ENCODE data around the gene CRIP1.

Gene CRIP1

DNA sequence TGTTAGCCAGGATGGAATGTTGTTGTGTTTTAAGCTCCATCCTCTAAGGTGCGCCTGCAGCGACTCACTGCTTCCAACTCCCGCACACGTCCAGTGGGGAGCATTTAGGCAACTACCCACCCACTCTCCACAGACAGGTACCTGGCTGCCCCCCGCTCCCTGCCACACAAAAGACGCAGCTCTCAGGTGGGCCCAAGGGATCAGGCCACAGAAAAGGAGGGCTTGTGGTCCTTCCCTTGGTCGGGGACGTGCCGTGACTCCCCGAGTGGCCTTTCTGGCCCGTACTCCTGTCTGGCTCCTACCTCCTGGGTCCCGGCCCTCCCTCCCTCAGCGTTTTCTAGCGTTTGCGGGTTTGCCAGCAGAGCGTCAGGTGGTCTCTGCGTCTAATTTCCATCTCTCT lies 20.6 kb downstream of the CRIP1 start:
- H3K4me3 ChIP-seq (ENCODE audit: low read length, poor library complexity, severe bottlenecking), result no peak overlapping the region
- H2AFZ ChIP-seq (ENCODE audit: low read length), result no peak overlapping the region
- no peaks in the 10 kb centered on the region for H3K27me3 ChIP-seq (ENCODE audit: insufficient read depth, low read length, poor library complexity, severe bottlenecking)
- no peaks in the 10 kb centered on the region for H3K9me3 ChIP-seq (ENCODE audit: insufficient read depth, low read depth, low read length)
- H3F3A ChIP-seq (ENCODE audit: low read depth), result no peaks in the 10 kb centered on the region
- no peak overlapping the region for H3K9ac ChIP-seq (ENCODE audit: low read depth, low read length, poor library complexity, severe bottlenecking)
- H3K36me3 ChIP-seq (ENCODE audit: insufficient read depth, low read length), result no peaks in the 10 kb centered on the region
- TF ChIP-seq, protein P1, sequence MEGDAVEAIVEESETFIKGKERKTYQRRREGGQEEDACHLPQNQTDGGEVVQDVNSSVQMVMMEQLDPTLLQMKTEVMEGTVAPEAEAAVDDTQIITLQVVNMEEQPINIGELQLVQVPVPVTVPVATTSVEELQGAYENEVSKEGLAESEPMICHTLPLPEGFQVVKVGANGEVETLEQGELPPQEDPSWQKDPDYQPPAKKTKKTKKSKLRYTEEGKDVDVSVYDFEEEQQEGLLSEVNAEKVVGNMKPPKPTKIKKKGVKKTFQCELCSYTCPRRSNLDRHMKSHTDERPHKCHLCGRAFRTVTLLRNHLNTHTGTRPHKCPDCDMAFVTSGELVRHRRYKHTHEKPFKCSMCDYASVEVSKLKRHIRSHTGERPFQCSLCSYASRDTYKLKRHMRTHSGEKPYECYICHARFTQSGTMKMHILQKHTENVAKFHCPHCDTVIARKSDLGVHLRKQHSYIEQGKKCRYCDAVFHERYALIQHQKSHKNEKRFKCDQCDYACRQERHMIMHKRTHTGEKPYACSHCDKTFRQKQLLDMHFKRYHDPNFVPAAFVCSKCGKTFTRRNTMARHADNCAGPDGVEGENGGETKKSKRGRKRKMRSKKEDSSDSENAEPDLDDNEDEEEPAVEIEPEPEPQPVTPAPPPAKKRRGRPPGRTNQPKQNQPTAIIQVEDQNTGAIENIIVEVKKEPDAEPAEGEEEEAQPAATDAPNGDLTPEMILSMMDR (conservative IDR thresholded peaks at IDR 0.05; ENCODE audit: low read length), result no peak
- TF ChIP-seq EZH2phosphoT487 (IDR thresholded peaks at IDR 0.05; ENCODE audit: borderline replicate concordance), result no peak
- peaks cover 10% of the 10 kb centered on the region for H3K4me1 ChIP-seq (ENCODE audit: insufficient read depth, low read length, poor library complexity, severe bottlenecking)
- no peaks in the 10 kb centered on the region for H3K79me2 ChIP-seq (ENCODE audit: insufficient read depth, low read length)
- H3K9me2 ChIP-seq (replicated peaks; ENCODE audit: low read depth, low read length), result no peaks in the 10 kb centered on the region
- H3K4me2 ChIP-seq (ENCODE audit: low read depth, low read length, poor library complexity, severe bottlenecking), result peak overlapping the region; percentile 32
- no peaks in the 10 kb centered on the region for H4K20me1 ChIP-seq (ENCODE audit: insufficient read depth, low read length, poor library complexity, severe bottlenecking)

DNA sequence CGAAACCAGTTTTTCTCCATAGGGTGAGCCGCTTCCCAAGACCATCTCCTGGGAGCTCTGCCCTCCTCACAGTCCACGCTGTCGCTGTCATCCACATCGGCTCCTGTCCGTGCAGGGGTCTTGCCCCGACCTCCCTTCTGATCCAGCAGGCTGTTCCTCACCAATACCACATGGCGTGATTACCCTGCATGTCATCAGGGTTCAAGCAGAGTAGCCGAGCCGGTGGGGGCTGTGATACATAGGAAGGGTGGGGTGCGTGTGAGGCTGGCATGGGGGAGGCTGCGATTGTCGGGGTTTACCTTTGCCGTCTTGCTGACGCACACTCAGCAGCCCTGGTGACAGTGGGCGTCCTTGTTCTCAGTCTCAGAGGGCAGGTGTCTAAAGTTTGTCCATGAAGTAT lies 21.4 kb downstream of the CRIP1 start:
- H3K27me3 ChIP-seq (ENCODE audit: insufficient read depth, low read length, poor library complexity, severe bottlenecking), result no peaks in the 10 kb centered on the region

GRCh38 chr14:105508601-105509000 lies 21.9 kb downstream of the CRIP1 start:
- Histone ChIP-seq H3K4me2 (ENCODE audit: low read depth, low read length, poor library complexity, severe bottlenecking) (no peak overlapping the region), H3F3A (ENCODE audit: low read depth) (no peaks in the 10 kb centered on the region), H4K20me1 (ENCODE audit: insufficient read depth, low read length, poor library complexity, severe bottlenecking) (no peaks in the 10 kb centered on the region), H3K27me3 (ENCODE audit: insufficient read depth, low read length, poor library complexity, severe bottlenecking) (no peaks in the 10 kb centered on the region), H3K9me2 (replicated peaks; ENCODE audit: low read depth, low read length) (no peaks in the 10 kb centered on the region), H3K79me2 (ENCODE audit: insufficient read depth, low read length) (no peaks in the 10 kb centered on the region), H2AFZ (ENCODE audit: low read length) (no peak overlapping the region), H3K9ac (ENCODE audit: low read depth, low read length, poor library complexity, severe bottlenecking) (no peak overlapping the region), H3K4me1 (ENCODE audit: insufficient read depth, low read length, poor library complexity, severe bottlenecking) (peaks cover 10% of the 10 kb centered on the region), H3K36me3 (ENCODE audit: insufficient read depth, low read length) (no peaks in the 10 kb centered on the region), H3K4me3 (ENCODE audit: low read length, poor library complexity, severe bottlenecking) (no peak overlapping the region), H3K9me3 (ENCODE audit: insufficient read depth, low read depth, low read length) (no peaks in the 10 kb centered on the region)
- TF ChIP-seq, protein P1 (conservative IDR thresholded peaks at IDR 0.05; ENCODE audit: low read length), result no peak
- TF ChIP-seq EZH2phosphoT487 (IDR thresholded peaks at IDR 0.05; ENCODE audit: borderline replicate concordance), result no peak

More for the DNA sequence above, 21.4 kb downstream of the CRIP1 start:
- Histone ChIP-seq H3K9ac (ENCODE audit: low read depth, low read length, poor library complexity, severe bottlenecking) (no peak overlapping the region), H3F3A (ENCODE audit: low read depth) (no peaks in the 10 kb centered on the region), H3K9me3 (ENCODE audit: insufficient read depth, low read depth, low read length) (no peaks in the 10 kb centered on the region), H2AFZ (ENCODE audit: low read length) (no peak overlapping the region), H4K20me1 (ENCODE audit: insufficient read depth, low read length, poor library complexity, severe bottlenecking) (no peaks in the 10 kb centered on the region), H3K9me2 (replicated peaks; ENCODE audit: low read depth, low read length) (no peaks in the 10 kb centered on the region), H3K79me2 (ENCODE audit: insufficient read depth, low read length) (no peaks in the 10 kb centered on the region), H3K4me1 (ENCODE audit: insufficient read depth, low read length, poor library complexity, severe bottlenecking) (peaks cover 10% of the 10 kb centered on the region), H3K36me3 (ENCODE audit: insufficient read depth, low read length) (no peaks in the 10 kb centered on the region), H3K4me2 (ENCODE audit: low read depth, low read length, poor library complexity, severe bottlenecking) (peak overlapping the region; percentile 32), H3K4me3 (ENCODE audit: low read length, poor library complexity, severe bottlenecking) (no peak overlapping the region)
- TF ChIP-seq EZH2phosphoT487 (IDR thresholded peaks at IDR 0.05; ENCODE audit: borderline replicate concordance), result no peak
- TF ChIP-seq, protein P1 (conservative IDR thresholded peaks at IDR 0.05; ENCODE audit: low read length), result no peak
